Psoas muscle (tissue), 8 donors: ENCODE data around the gene AIMP1. TPM values are rescaled to one million over a fixed set of nuclear protein-coding genes. Genes with fewer than 3 reads are reported as not detected.

ENCODE experiments used
- ATAC-seq, 4 donors: fragments of 200-7000 bp; cut with Tn5 transposase; one replicate each; pipeline ENCODE4 v1.9.1; 2020; ENCODE audit warnings: moderate library complexity in 3 of 4, mild to moderate bottlenecking in 2 of 4
- DNase-seq, 2 donors: peaks; one replicate each; pipeline ENCODE4 v3.0.0-alpha.2; 2020
- H3K27ac ChIP-seq: fragments of 200-600 bp; one replicate; pipeline ENCODE4 v1.8.0; 2022
- H3K27me3 ChIP-seq, 3 donors: fragments of 200-600 bp in 1 of 3; one replicate each; pipeline versions ENCODE4 v1.6.1 to v1.8.0; 2013 to 2022; ENCODE audit warnings: low read length in 2 of 3, mild to moderate bottlenecking in 2 of 3, moderate library complexity in 1 of 3; ENCODE audit not compliant: insufficient read depth in 3 of 3
- H3K36me3 ChIP-seq, 2 donors: fragments of 200-600 bp in 1 of 2; one replicate each; pipeline versions ENCODE4 v1.6.1 to v1.8.0; 2013 to 2022; ENCODE audit warnings: low read depth in 1 of 2, mild to moderate bottlenecking in 1 of 2, moderate library complexity in 1 of 2; ENCODE audit not compliant: insufficient read depth in 1 of 2
- H3K4me1 ChIP-seq: fragments of 200-600 bp; one replicate; pipeline ENCODE4 v1.8.0; 2022
- H3K4me3 ChIP-seq: fragments of 200-600 bp; one replicate; pipeline ENCODE4 v1.8.0; 2022; ENCODE audit warnings: mild to moderate bottlenecking
- H3K9me3 ChIP-seq: fragments of 200-600 bp; one replicate; pipeline ENCODE4 v1.8.0; 2022
- WGBS, 3 donors: extraction: QIAGEN DNeasy Blood & Tissue Kit; methylation state at CpG; one replicate each; pipeline versions ENCODE4 v1.1.6 to v1.1.7; 2013; 5-methylcytosine and 5-hydroxymethylcytosine counted together
- intact Hi-C, 2 donors: fragments of 100-400 bp; cut with DNase I; formaldehyde crosslinking; loops; one replicate each; pipeline versions ENCODE4 v1.11.0 to v1.14.2; 2022
- polyA plus RNA-seq, 3 donors: library from polyadenylated mRNA; stranded (reverse); fragments of 200-250 nt; gene quantifications; one replicate each; pipeline ENCODE4 v1.2.3, GENCODE V29; 2013
- total RNA-seq, 4 donors: library from RNA; stranded (reverse); fragmentation: NEBNext Ultra II Directional in 2 of 4; extraction: Animal tissue kit (Norgen Biotek cat#: 25700) in 2 of 4; gene quantifications; one replicate each; pipeline versions ENCODE4 v1.2.1 to v1.2.4, GENCODE V29; 2021 to 2023
- TF ChIP-seq, protein P1 (sequence below): fragments of 200-600 bp; IDR thresholded peaks from one replicate; pipeline ENCODE4 v1.8.0; 2022; ENCODE audit warnings: antibody characterized with exemption
- donor health status: healthy with polysubstance abuse.
- donor health status: DM: no; HTN: no; CAD: no; lungs with moderate emphysema.
- donor health status: Bipolar disorder and iron deficiency.
- donor health status: healthy.
- donor health status: DM: yes; HTN: yes; CAD: no.
- donor health status: DM: no; HTN: no; CAD: no.
- donor health status: DM: no; HTN: no; CAD: no.
- donor health status: DM: yes; HTN: yes; CAD: no.

The AIMP1 gene
- total and polyA plus RNA-seq, 7 donors: 26.0 to 65.5 (median 36.0) TPM

DNA sequence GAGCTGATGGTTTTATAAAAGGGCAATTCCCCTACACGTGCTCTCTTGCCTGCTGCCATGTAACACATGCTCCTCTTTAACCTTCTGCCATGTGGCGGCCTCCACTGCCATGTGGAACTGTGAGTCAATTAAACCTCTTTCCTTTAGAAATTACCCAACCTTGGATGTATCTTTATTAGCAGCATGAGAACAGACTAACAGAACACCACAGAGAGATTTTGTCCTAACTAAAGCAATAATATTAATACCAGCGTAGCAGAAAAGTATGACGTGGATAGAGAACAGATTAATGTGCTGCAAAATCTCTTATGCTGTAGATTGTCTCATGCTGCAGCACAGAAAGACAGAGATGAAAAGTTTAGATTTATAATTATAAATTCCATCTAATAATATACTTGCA lies 23.1 kb downstream of the AIMP1 start:
- TF ChIP-seq, protein P1, sequence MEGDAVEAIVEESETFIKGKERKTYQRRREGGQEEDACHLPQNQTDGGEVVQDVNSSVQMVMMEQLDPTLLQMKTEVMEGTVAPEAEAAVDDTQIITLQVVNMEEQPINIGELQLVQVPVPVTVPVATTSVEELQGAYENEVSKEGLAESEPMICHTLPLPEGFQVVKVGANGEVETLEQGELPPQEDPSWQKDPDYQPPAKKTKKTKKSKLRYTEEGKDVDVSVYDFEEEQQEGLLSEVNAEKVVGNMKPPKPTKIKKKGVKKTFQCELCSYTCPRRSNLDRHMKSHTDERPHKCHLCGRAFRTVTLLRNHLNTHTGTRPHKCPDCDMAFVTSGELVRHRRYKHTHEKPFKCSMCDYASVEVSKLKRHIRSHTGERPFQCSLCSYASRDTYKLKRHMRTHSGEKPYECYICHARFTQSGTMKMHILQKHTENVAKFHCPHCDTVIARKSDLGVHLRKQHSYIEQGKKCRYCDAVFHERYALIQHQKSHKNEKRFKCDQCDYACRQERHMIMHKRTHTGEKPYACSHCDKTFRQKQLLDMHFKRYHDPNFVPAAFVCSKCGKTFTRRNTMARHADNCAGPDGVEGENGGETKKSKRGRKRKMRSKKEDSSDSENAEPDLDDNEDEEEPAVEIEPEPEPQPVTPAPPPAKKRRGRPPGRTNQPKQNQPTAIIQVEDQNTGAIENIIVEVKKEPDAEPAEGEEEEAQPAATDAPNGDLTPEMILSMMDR: no peak
- H3K4me3 ChIP-seq: no peak overlapping the region
- peaks cover 8 to 62% of the 10 kb centered on the region in 2 donors for H3K36me3 ChIP-seq
- intact Hi-C loops: no loop called here
- H3K27me3 ChIP-seq: no peaks in the 10 kb centered on the region
- H3K4me1 ChIP-seq: no peaks in the 10 kb centered on the region
- H3K27ac ChIP-seq: no peak overlapping the region
- no peak for DNase-seq
- H3K9me3 ChIP-seq: peaks cover 6% of the 10 kb centered on the region
- WGBS, 3 donors: 91 to 93% (median 92%) methylated on average over 4 of the region's 4 CpGs
- ATAC-seq: no peak

DNA sequence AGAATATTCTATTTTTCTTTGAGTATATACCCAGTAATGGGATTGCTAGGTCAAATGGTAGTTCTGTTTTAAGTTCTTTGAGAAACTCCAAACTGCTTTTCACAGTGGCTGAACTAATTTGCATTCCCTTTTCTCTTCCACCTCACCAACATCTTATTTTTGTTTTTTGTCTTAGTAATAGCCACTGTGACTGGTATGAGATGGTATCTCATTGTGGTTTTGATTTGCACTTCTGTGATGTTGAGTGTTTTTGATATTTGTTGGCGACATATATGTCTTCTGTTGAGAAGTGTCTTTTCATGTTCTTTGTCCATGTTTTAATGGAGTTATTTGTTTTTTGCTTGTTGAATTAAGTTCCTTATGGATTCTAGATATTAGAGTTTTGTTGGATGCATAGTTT lies 24.4 kb downstream of the AIMP1 start:
- ATAC-seq (no peak), DNase-seq (no peak)
- intact Hi-C loops: no loop called here
- no peaks in the 10 kb centered on the region for H3K4me1 ChIP-seq
- TF ChIP-seq, protein P1: no peak
- no peak overlapping the region for H3K27ac ChIP-seq
- no peaks in the 10 kb centered on the region for H3K27me3 ChIP-seq
- 90 to 97% (median 97%) methylated on average over 1 of the region's 1 CpG for WGBS, 3 donors
- H3K4me3 ChIP-seq: no peak overlapping the region
- H3K9me3 ChIP-seq: peaks cover 6% of the 10 kb centered on the region
- peaks cover 8 to 49% of the 10 kb centered on the region in 2 donors for H3K36me3 ChIP-seq

DNA sequence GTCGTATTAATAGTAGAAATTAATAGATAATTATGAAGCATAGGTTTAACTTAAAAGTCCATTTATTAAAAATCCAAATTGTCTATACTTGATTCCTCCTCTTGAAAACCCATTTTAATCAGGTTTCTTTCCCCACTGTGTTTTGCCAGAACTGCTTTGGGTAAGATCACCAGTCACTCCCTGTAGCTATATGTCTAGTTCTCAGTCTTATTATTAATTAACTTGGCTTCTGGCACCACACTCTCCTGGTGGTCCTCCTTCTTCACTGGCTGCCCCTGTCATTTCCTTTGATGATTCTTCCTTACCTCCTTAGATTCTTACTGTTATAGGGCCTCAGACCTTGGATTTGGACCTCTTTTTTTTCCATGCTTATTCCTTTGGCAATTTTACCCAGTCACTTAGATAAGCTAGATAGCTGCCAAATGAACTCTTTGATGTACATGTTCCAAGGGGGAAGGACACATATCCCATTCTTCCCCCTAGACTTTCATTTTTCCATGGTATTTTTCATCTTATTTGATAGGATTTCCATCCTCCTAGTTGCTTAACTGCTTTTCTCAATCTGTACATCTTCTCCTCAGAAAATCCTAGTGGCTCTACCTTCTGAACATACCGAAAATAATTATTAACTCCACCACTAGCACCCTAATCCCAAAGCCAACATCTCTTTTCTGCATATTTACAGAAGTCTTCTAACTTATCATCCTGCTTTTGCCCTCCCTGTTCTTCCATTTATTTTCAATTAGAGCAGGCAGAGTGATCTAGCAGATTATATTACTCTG lies 27.7 kb downstream of the AIMP1 start:
- H3K4me1 ChIP-seq: no peaks in the 10 kb centered on the region
- peaks cover 6% of the 10 kb centered on the region for H3K9me3 ChIP-seq
- 96 to 100% (median 96%) methylated on average over 2 of the region's 2 CpGs for WGBS, 3 donors
- no peak for ATAC-seq
- peaks cover 0 to 45% of the 10 kb centered on the region in 2 donors for H3K36me3 ChIP-seq
- intact Hi-C loops: no loop called here
- H3K27me3 ChIP-seq: no peaks in the 10 kb centered on the region
- H3K27ac ChIP-seq: no peak overlapping the region
- H3K4me3 ChIP-seq: no peak overlapping the region
- DNase-seq: no peak
- TF ChIP-seq, protein P1: no peak

DNA sequence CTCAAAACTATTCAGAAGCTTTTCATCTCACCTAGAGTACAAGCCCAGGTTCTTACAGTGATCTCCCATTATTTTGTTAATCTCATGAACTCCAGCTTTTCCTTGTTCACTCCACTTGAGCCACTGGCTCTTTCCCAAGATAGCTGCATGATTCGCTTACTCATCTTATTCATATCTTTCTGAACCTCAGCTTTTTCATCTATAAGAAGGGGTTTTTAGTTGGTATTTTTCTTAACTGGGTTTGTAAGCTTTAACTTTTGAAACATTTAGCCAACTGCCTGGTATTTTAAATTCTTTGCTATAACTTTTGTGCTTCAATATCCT lies 28.3 kb downstream of the AIMP1 start:
- Histone ChIP-seq H3K4me3 (no peak overlapping the region), H3K27me3 (no peaks in the 10 kb centered on the region), H3K36me3 (peaks cover 0 to 46% of the 10 kb centered on the region in 2 donors), H3K9me3 (peaks cover 6% of the 10 kb centered on the region), H3K27ac (no peak overlapping the region), H3K4me1 (no peaks in the 10 kb centered on the region)
- intact Hi-C loops: no loop called here
- DNase-seq (no peak), ATAC-seq (no peak)
- 92 to 93% (median 93%) methylated on average over 1 of the region's 1 CpG for WGBS, 3 donors
- TF ChIP-seq, protein P1: no peak

DNA sequence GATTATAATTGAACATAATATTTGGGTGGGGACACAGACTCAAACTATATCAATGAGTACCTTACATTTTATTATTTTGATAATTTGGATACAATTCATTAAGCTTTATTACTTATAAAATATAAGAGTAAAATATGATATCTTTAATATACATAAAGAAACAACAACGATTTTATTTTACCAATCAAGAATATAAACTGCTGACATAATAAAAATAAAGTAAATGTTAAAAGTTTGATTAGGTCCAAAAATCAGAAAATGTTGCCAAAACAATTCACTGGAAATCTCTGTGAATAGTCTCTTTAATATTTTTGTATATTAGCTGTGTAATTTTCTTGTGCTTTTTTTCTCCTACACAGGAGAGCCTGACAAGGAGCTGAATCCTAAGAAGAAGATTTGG lies 30.8 kb downstream of the AIMP1 start:
- H3K36me3 ChIP-seq: peaks cover 0 to 41% of the 10 kb centered on the region in 2 donors
- no peak overlapping the region for H3K4me3 ChIP-seq
- intact Hi-C loops: no loop called here
- no peaks in the 10 kb centered on the region for H3K9me3 ChIP-seq
- no peak overlapping the region for H3K27ac ChIP-seq
- DNase-seq (no peak), ATAC-seq (no peak)
- TF ChIP-seq, protein P1: no peak
- H3K27me3 ChIP-seq: no peaks in the 10 kb centered on the region
- H3K4me1 ChIP-seq: no peaks in the 10 kb centered on the region
- 92 to 98% (median 96%) methylated on average over 1 of the region's 1 CpG for WGBS, 3 donors
